ENCODE measurements around the gene SLC35F2.

- TF ChIP-seq, protein P1, sequence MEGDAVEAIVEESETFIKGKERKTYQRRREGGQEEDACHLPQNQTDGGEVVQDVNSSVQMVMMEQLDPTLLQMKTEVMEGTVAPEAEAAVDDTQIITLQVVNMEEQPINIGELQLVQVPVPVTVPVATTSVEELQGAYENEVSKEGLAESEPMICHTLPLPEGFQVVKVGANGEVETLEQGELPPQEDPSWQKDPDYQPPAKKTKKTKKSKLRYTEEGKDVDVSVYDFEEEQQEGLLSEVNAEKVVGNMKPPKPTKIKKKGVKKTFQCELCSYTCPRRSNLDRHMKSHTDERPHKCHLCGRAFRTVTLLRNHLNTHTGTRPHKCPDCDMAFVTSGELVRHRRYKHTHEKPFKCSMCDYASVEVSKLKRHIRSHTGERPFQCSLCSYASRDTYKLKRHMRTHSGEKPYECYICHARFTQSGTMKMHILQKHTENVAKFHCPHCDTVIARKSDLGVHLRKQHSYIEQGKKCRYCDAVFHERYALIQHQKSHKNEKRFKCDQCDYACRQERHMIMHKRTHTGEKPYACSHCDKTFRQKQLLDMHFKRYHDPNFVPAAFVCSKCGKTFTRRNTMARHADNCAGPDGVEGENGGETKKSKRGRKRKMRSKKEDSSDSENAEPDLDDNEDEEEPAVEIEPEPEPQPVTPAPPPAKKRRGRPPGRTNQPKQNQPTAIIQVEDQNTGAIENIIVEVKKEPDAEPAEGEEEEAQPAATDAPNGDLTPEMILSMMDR (IDR thresholded peaks at IDR 0.05), result no peak
- no peak for TF ChIP-seq POLR2A (IDR thresholded peaks at IDR 0.05)
These were observed 50.1 kb downstream of the SLC35F2 start for GRCh38 chr11:107808521-107808920.
